ENCODE data around the gene MSH2. TPM values are rescaled to one million over a fixed set of nuclear protein-coding genes. Genes with fewer than 3 reads are reported as not detected.

MSH2 gene
- total RNA-seq, 1 donor = 14.5 TPM

- no peaks in the 10 kb centered on the region for H4K20me1 ChIP-seq (ENCODE audit: insufficient read depth, low read length)
- no peaks in the 10 kb centered on the region for H3K79me2 ChIP-seq (ENCODE audit: insufficient read depth, low read length)
- no peaks in the 10 kb centered on the region for H3K4me1 ChIP-seq (ENCODE audit: insufficient read depth, low read length)
- no peaks in the 10 kb centered on the region for H3K36me3 ChIP-seq (ENCODE audit: insufficient read depth, low read length)
- no peak overlapping the region for H3K4me2 ChIP-seq (ENCODE audit: insufficient read depth, low read length)
- no peak overlapping the region for H2AFZ ChIP-seq (ENCODE audit: low read length)
- H3K9me3 ChIP-seq (ENCODE audit: low read depth, low read length) = no peaks in the 10 kb centered on the region
- no peak overlapping the region for H3K4me3 ChIP-seq (ENCODE audit: insufficient read depth, low read length)
- H3K27ac ChIP-seq (ENCODE audit: low read depth, low read length) = no peak overlapping the region
- no peak for TF ChIP-seq CTCF (IDR thresholded peaks at IDR 0.05; ENCODE audit: extremely low read depth, low read depth, low read length)
- H3K27me3 ChIP-seq (ENCODE audit: insufficient read depth, low read length) = peaks cover 7% of the 10 kb centered on the region
- DNase-seq (ENCODE audit: insufficient read length, low spot score, missing footprints) = no peak
These were observed 105.1 kb downstream of the MSH2 start for GRCh38 chr2:47508080-47508479.

GRCh38 chr2:47508641-47509040, 105.7 kb downstream of the MSH2 start:
- Histone ChIP-seq H3K9me3 (ENCODE audit: low read depth, low read length) (no peaks in the 10 kb centered on the region), H2AFZ (ENCODE audit: low read length) (no peak overlapping the region), H3K4me2 (ENCODE audit: insufficient read depth, low read length) (no peak overlapping the region), H3K27me3 (ENCODE audit: insufficient read depth, low read length) (peaks cover 7% of the 10 kb centered on the region), H4K20me1 (ENCODE audit: insufficient read depth, low read length) (no peaks in the 10 kb centered on the region), H3K27ac (ENCODE audit: low read depth, low read length) (no peak overlapping the region), H3K4me1 (ENCODE audit: insufficient read depth, low read length) (no peaks in the 10 kb centered on the region), H3K36me3 (ENCODE audit: insufficient read depth, low read length) (no peaks in the 10 kb centered on the region), H3K79me2 (ENCODE audit: insufficient read depth, low read length) (no peaks in the 10 kb centered on the region), H3K4me3 (ENCODE audit: insufficient read depth, low read length) (no peak overlapping the region)
- no peak for DNase-seq (ENCODE audit: insufficient read length, low spot score, missing footprints)
- TF ChIP-seq CTCF (IDR thresholded peaks at IDR 0.05; ENCODE audit: extremely low read depth, low read depth, low read length) = no peak

- Histone ChIP-seq H3K4me3 (ENCODE audit: insufficient read depth, low read length) (no peak overlapping the region), H4K20me1 (ENCODE audit: insufficient read depth, low read length) (no peaks in the 10 kb centered on the region), H3K4me2 (ENCODE audit: insufficient read depth, low read length) (no peak overlapping the region), H3K4me1 (ENCODE audit: insufficient read depth, low read length) (no peaks in the 10 kb centered on the region), H3K79me2 (ENCODE audit: insufficient read depth, low read length) (no peaks in the 10 kb centered on the region), H2AFZ (ENCODE audit: low read length) (no peak overlapping the region), H3K36me3 (ENCODE audit: insufficient read depth, low read length) (no peaks in the 10 kb centered on the region), H3K9me3 (ENCODE audit: low read depth, low read length) (no peaks in the 10 kb centered on the region), H3K27me3 (ENCODE audit: insufficient read depth, low read length) (peaks cover 7% of the 10 kb centered on the region), H3K27ac (ENCODE audit: low read depth, low read length) (no peak overlapping the region)
- no peak for TF ChIP-seq CTCF (IDR thresholded peaks at IDR 0.05; ENCODE audit: extremely low read depth, low read depth, low read length)
- no peak for DNase-seq (ENCODE audit: insufficient read length, low spot score, missing footprints)
These were observed 106.3 kb downstream of the MSH2 start for GRCh38 chr2:47509250-47509649.

GRCh38 chr2:47509821-47510385, 106.9 kb downstream of the MSH2 start:
- H3K9me3 ChIP-seq (ENCODE audit: low read depth, low read length) = no peaks in the 10 kb centered on the region
- no peak overlapping the region for H3K4me3 ChIP-seq (ENCODE audit: insufficient read depth, low read length)
- H3K36me3 ChIP-seq (ENCODE audit: insufficient read depth, low read length) = no peaks in the 10 kb centered on the region
- no peak overlapping the region for H3K27ac ChIP-seq (ENCODE audit: low read depth, low read length)
- H3K27me3 ChIP-seq (ENCODE audit: insufficient read depth, low read length) = peaks cover 7% of the 10 kb centered on the region
- no peaks in the 10 kb centered on the region for H3K4me1 ChIP-seq (ENCODE audit: insufficient read depth, low read length)
- no peak overlapping the region for H2AFZ ChIP-seq (ENCODE audit: low read length)
- no peaks in the 10 kb centered on the region for H3K79me2 ChIP-seq (ENCODE audit: insufficient read depth, low read length)
- no peak for TF ChIP-seq CTCF (IDR thresholded peaks at IDR 0.05; ENCODE audit: extremely low read depth, low read depth, low read length)
- DNase-seq (ENCODE audit: insufficient read length, low spot score, missing footprints) = no peak
- H3K4me2 ChIP-seq (ENCODE audit: insufficient read depth, low read length) = no peak overlapping the region
- no peaks in the 10 kb centered on the region for H4K20me1 ChIP-seq (ENCODE audit: insufficient read depth, low read length)

All from osteoblast (primary cell).